Astrocyte of the cerebellum (primary cell): ENCODE results near the gene MRPL23.

Source experiments
- DNase-seq: peaks from one replicate; pipeline ENCODE4 v3.0.0-alpha.2; 2011; ENCODE audit warnings: low read depth
- H3K4me3 ChIP-seq: 2 replicates; pipeline ENCODE4 v1.5.1; 2011; ENCODE audit warnings: mild to moderate bottlenecking, low read depth, low read length, moderate library complexity
- in situ Hi-C: cut with HindIII; loops from 2 replicates; pipeline ENCODE4 v1.10.0; 2017; ENCODE audit warnings: low sequenced_read_pairs
- TF ChIP-seq, protein P1 (sequence below): IDR thresholded peaks from 2 replicates; pipeline ENCODE4 v1.5.1; 2012; ENCODE audit warnings: low read length, low read depth, moderate library complexity, mild to moderate bottlenecking; ENCODE audit errors: missing control alignments

MRPL23 gene

DNA sequence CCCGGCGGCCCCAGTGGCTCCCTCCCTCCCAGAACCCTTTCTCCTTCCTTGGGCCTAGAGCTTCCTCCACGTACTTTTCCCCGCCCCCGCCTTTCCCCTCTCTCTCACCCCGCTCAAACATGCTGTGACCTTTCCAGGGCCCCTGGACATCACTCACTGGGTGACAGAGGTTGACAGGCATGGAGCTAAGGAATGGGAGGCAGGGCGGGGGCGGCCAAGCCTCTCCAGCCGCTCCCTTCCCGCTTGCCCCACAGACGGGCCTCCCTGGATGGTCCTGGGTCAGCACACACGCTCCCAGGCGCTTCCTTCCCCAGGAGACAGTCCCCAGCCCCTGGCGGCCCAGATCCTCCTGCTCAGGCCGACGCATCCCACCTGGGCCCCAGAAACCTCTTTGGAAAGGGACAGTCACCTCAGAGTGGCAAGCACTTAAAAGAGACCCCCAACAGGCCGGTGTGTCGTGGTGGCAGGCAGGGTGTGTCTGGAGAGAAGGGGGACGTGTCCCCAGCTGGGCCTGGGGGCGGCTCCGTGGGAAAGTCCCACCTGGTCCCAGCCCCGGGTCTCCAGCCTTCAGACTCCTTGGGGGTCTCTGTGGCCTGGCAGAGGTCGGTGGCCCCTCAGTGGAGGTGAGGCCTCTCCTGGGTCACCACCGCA is 41.7 kb downstream of the MRPL23 start:
- DNase-seq: no peak
- TF ChIP-seq, protein P1, sequence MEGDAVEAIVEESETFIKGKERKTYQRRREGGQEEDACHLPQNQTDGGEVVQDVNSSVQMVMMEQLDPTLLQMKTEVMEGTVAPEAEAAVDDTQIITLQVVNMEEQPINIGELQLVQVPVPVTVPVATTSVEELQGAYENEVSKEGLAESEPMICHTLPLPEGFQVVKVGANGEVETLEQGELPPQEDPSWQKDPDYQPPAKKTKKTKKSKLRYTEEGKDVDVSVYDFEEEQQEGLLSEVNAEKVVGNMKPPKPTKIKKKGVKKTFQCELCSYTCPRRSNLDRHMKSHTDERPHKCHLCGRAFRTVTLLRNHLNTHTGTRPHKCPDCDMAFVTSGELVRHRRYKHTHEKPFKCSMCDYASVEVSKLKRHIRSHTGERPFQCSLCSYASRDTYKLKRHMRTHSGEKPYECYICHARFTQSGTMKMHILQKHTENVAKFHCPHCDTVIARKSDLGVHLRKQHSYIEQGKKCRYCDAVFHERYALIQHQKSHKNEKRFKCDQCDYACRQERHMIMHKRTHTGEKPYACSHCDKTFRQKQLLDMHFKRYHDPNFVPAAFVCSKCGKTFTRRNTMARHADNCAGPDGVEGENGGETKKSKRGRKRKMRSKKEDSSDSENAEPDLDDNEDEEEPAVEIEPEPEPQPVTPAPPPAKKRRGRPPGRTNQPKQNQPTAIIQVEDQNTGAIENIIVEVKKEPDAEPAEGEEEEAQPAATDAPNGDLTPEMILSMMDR: no peak
- in situ Hi-C loops: no loop called here
- no peak overlapping the region for H3K4me3 ChIP-seq

DNA sequence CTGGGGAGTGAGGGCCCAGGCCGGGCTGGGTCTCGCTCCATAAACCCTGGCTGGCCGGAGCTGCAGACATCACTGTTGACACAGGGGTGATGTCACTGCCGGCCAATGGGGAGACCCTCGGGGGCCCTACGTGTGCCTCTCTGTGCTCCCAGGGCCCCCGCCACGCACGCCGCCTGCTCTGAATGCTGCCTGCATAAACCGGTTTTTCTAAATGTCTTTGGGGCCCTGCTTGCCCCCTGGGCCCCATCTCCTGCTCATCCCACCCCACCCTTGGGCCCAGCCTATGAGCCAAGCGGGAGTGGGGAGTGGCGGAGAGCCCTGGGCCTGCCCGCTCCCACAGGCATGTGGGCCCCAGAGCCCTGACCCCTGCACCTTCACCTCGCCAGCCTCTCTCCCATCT is 42.8 kb downstream of the MRPL23 start:
- TF ChIP-seq, protein P1: no peak
- in situ Hi-C loops: no loop called here
- no peak for DNase-seq
- no peak overlapping the region for H3K4me3 ChIP-seq

DNA sequence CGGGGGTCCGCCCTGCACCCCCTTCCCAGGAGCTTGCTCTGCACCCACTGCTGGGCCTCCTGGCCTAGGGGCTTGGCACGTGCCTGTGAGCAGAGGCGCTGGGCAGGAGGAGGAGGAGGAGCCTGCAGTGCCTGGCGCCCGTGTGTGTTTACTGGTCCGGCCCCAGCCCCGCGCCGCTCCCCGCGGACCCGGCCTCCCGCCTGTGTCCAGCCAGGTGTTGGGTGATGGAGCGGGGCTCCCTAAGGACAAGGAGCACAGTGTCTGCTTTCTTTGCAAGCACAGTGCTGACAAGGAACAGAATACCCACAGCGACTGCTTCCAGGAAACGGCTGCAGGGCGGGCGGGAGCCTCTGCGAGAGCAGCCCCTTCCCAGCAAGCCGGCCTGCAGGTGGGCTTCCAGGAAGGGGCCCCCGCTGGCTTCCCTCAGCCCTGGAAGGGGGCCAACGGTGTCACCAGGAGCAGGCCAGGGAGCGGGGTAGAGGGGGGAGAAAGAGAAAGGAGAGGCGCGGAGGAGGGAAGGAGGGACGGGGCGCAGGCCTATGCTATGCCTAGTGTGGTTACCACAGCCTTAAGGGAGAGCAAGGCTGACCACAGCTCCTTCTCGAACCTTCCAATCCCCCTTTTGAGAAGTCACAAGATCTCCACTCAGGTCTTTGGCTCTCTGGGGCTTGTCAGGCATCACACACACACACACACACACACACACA is 43.9 kb downstream of the MRPL23 start:
- TF ChIP-seq, protein P1: no peak
- H3K4me3 ChIP-seq: no peak overlapping the region
- in situ Hi-C loops: no loop called here
- DNase-seq: no peak

DNA sequence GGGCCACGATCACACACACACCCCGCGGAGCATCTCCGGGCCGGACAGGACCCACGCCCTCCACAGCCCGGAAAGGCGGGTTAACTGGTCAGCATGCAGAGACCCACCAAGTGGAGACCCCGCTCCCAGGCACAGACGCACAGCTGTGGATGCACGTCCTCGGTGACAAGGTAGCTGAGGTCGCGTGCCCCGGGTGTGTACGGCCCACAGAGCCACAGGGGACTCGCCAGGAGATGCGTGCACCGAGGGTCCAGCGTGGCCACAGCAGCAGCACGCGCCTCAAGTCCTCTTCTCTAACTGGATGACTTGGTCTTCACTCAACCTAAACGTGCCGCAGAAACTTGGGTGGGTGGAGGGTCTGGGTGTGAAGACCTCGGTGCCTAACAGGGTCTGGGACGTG is 45.0 kb downstream of the MRPL23 start:
- TF ChIP-seq, protein P1: no peak
- no peak for DNase-seq
- in situ Hi-C loops: no loop called here
- H3K4me3 ChIP-seq: no peak overlapping the region

DNA sequence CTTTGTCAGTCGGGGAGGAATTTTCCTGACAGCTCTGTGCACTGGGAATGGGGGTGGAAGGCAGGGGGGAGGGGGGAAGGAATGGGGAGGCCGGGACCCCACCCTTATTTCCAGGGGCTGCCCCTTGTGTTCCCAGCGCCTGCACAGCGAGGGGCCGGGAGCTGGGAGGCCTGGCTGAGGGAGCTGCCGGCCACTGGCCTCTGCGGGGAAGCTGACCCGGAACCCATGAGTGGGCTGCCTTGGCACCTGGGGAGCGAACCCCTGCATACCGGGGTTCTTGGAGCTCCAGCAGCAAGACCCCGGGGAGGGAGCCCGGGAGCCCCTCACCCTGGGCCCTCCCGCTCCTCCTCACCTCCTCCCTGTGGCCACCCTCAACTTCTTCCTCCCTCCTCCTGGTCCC is 47.0 kb downstream of the MRPL23 start:
- TF ChIP-seq, protein P1: no peak
- no peak for DNase-seq
- in situ Hi-C loops: no loop called here
- H3K4me3 ChIP-seq: no peak overlapping the region

DNA sequence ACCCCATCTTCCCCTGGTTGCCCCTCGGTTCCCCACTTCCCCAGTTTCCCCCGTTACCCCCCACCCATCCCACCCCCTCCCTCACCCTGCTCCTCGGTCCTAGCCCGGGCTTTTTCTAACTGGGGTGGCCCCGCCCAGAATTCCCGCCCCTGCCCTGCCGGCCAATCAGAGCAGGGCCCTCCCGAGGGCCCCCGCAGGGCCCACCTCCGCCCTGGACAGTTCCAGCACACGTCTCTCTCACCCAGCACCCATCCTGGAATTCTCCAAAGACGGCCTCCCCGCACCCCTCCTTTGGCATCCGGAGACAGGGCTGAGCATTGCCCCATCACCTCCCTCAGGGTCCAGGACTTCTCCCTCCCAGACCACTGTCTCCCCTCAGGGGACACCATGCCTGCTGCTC is 50.6 kb downstream of the MRPL23 start, which contains the start of gene H19:
Gene H19, minus strand, starts transcription at position 88 of the 400 bp plus-strand sequence.
- in situ Hi-C loops: no loop called here
- no peak within 1 kb of the TSS for H3K4me3 ChIP-seq
- no peak for DNase-seq
- TF ChIP-seq, protein P1: no peak
